HepG2 (cell line): ENCODE data around the gene NCKAP1. TPM values are rescaled to one million over a fixed set of nuclear protein-coding genes. Genes with fewer than 3 reads are reported as not detected.
A peak's percentile ranks its signal among the peaks of the same experiment; 100 is the strongest.

ENCODE experiments used
- HES4 ChIP-seq: sonication (generic); formaldehyde crosslinking; IDR thresholded peaks from 2 replicates; pipeline ENCODE4 v1.9.0; 2021; ENCODE audit warnings: mild to moderate bottlenecking, missing genetic modification reagents, borderline replicate concordance
- HNRNPUL1 ChIP-seq: fragments of 200-400 bp; formaldehyde crosslinking; IDR thresholded peaks from 2 replicates; pipeline ENCODE4 v1.6.1; 2017; ENCODE audit warnings: low read depth, mild to moderate bottlenecking, low read length, moderate library complexity
- KDM5B ChIP-seq: sonication (generic); formaldehyde crosslinking; IDR thresholded peaks from 2 replicates; pipeline ENCODE4 v1.4.0; 2020; ENCODE audit warnings: missing genetic modification reagents, mild to moderate bottlenecking, borderline replicate concordance
- KMT2A ChIP-seq: sonication (generic); formaldehyde crosslinking; IDR thresholded peaks from 2 replicates; pipeline ENCODE4 v1.4.0; 2020; ENCODE audit warnings: missing genetic modification reagents
- MBNL3 ChIP-seq: fragments of 250-450 bp; sonication (Bioruptor Pico); conservative IDR thresholded peaks from 2 replicates; pipeline ENCODE4 v1.8.0; 2022; ENCODE audit warnings: mild to moderate bottlenecking, inconsistent platforms
- RARA ChIP-seq: IDR thresholded peaks from 2 replicates; pipeline ENCODE4 v1.6.1; 2016; ENCODE audit warnings: missing genetic modification reagents, missing compliant biosample characterization
- SMAD1 ChIP-seq: sonication (generic); formaldehyde crosslinking; IDR thresholded peaks from 2 replicates; pipeline ENCODE4 v1.4.0; 2020; ENCODE audit warnings: missing genetic modification reagents, low read depth, mild to moderate bottlenecking, borderline replicate concordance
- TGIF2 ChIP-seq: IDR thresholded peaks from 2 replicates; pipeline ENCODE4 v1.6.1; 2016; ENCODE audit warnings: control low read depth, missing compliant biosample characterization
- WIZ ChIP-seq: sonication (generic); formaldehyde crosslinking; IDR thresholded peaks from 2 replicates; pipeline ENCODE4 v1.5.1; 2020; ENCODE audit warnings: mild to moderate bottlenecking, missing genetic modification reagents
- YEATS4 ChIP-seq: sonication (generic); formaldehyde crosslinking; IDR thresholded peaks from 2 replicates; pipeline ENCODE4 v1.4.0; 2020; ENCODE audit warnings: missing genetic modification reagents, borderline replicate concordance
- ZFP36L2 ChIP-seq: sonication (generic); formaldehyde crosslinking; IDR thresholded peaks from 2 replicates; pipeline ENCODE4 v1.4.0; 2020; ENCODE audit warnings: missing genetic modification reagents
- ZSCAN30 ChIP-seq: sonication (generic); formaldehyde crosslinking; IDR thresholded peaks from 2 replicates; pipeline ENCODE4 v1.5.0; 2020; ENCODE audit warnings: mild to moderate bottlenecking, missing genetic modification reagents
- polyA plus RNA-seq, 8 experiments: library from polyadenylated mRNA; depleted of rRNA in 3 of 8; stranded (reverse) in 7 of 8; unstranded in 1 of 8; fragments of >200 nt; fragmentation: Illumina TruSeq in 4 of 8; extraction: Trizol in 4 of 8; gene quantifications; 2 replicates each; pipeline versions ENCODE4 v1.2.1 to v1.2.3, GENCODE V29; 2011 to 2016; ENCODE audit warnings: low read depth in 4 of 8, missing spikeins in 1 of 8, mixed read lengths in 1 of 8; ENCODE audit not compliant: insufficient read depth in 1 of 8
- total RNA-seq, 5 experiments: library from RNA; depleted of rRNA; stranded (reverse); fragments of >200 nt; fragmentation: Illumina TruSeq; extraction: Trizol; gene quantifications; 2 replicates each; pipeline ENCODE4 v1.2.3, GENCODE V29; 2016; ENCODE audit warnings: low read depth in 1 of 5
- TF ChIP-seq, protein P1 (sequence below): sonication (generic); formaldehyde crosslinking; IDR thresholded peaks from 2 replicates; pipeline ENCODE4 v1.4.0; 2020; ENCODE audit warnings: missing genetic modification reagents, mild to moderate bottlenecking, borderline replicate concordance
- TF ChIP-seq, protein P2 (sequence below): sonication (generic); formaldehyde crosslinking; IDR thresholded peaks from 2 replicates; pipeline ENCODE4 v1.8.1; 2023; ENCODE audit warnings: mild to moderate bottlenecking, moderate library complexity, missing genetic modification reagents
- TF ChIP-seq, protein P3 (sequence below): sonication (generic); formaldehyde crosslinking; IDR thresholded peaks from 2 replicates; pipeline ENCODE4 v1.4.0; 2020; ENCODE audit warnings: missing genetic modification reagents
- TF ChIP-seq, protein P4 (sequence below), 2 experiments: sonication (generic) in 1 of 2; formaldehyde crosslinking in 1 of 2; IDR thresholded peaks; 2 replicates each; pipeline versions ENCODE4 v1.4.0 to v1.6.1; 2018 to 2020; ENCODE audit warnings: missing genetic modification reagents in 2 of 2, borderline replicate concordance in 1 of 2, low read depth in 1 of 2, mild to moderate bottlenecking in 1 of 2, missing biosample characterization in 1 of 2
- TF ChIP-seq, protein P5 (sequence below): sonication (generic); formaldehyde crosslinking; IDR thresholded peaks from 2 replicates; pipeline ENCODE4 v1.5.0; 2020; ENCODE audit warnings: mild to moderate bottlenecking, missing genetic modification reagents

Gene NCKAP1
- total and polyA plus RNA-seq, 2 of the 13 experiments (the other 11 are each of a cell fraction or from before 2014, with no cell fraction given), result 72.1 to 96.3 TPM

DNA sequence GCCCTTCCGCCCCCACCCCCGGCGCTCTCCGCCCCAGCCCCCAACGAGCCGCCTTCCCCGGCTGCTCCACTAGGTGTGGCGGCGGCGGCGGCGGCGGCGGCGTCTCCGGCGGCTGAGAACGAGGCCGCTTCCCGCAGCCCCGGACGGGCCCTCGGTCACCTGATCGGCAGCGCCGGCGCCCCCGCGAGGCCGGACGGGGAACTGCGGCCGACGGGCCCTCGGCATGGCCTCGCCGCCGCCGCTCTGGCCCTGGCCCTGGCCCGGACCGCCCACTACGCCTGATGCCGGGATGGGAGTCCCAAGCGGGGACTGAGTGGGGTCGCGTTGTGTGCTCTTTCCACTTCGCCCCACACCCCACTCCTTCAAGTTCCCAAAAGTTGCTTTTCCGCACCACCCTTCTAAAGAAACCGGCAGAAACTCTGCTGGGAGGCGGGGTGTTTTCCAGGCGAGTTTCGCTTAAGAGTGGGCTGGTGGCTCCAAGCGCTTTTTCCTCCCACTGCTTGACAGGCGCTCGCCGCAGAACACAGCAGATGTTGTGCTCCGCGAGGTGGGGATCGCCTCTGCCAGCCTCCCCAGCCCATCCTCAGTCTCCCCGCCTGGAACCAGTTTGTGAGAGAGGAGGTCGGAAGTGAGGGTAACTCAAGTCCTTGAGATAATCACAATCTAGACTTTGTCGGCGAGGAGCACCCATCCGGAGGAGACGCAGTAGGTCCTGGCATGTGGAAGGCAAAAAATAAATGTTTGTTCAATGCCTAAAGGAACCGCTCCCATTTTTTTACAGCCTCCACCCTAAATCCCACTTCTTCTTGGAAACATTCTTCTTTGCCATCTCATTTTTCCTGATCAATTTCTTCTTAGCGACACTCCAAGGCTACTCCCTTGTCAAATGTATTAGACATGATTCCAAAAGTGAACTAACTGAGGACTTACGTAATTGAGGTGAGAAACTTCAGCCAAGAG is at the start of gene NCKAP1 (continued):
- TF ChIP-seq, protein P1, sequence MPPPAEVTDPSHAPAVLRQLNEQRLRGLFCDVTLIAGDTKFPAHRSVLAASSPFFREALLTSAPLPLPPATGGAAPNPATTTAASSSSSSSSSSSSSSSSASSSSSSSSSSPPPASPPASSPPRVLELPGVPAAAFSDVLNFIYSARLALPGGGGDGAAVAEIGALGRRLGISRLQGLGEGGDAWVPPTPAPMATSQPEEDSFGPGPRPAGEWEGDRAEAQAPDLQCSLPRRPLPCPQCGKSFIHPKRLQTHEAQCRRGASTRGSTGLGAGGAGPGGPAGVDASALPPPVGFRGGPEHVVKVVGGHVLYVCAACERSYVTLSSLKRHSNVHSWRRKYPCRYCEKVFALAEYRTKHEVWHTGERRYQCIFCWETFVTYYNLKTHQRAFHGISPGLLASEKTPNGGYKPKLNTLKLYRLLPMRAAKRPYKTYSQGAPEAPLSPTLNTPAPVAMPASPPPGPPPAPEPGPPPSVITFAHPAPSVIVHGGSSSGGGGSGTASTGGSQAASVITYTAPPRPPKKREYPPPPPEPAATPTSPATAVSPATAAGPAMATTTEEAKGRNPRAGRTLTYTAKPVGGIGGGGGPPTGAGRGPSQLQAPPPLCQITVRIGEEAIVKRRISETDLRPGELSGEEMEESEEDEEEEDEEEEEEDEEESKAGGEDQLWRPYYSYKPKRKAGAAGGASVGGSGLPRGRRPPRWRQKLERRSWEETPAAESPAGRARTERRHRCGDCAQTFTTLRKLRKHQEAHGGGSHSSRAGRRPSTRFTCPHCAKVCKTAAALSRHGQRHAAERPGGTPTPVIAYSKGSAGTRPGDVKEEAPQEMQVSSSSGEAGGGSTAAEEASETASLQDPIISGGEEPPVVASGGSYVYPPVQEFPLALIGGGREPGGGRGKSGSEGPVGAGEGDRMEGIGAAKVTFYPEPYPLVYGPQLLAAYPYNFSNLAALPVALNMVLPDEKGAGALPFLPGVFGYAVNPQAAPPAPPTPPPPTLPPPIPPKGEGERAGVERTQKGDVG (CRISPR knock-in tag), result peak; percentile 43; the same call in 1 of the 2 replicates
- TF ChIP-seq, protein P2, sequence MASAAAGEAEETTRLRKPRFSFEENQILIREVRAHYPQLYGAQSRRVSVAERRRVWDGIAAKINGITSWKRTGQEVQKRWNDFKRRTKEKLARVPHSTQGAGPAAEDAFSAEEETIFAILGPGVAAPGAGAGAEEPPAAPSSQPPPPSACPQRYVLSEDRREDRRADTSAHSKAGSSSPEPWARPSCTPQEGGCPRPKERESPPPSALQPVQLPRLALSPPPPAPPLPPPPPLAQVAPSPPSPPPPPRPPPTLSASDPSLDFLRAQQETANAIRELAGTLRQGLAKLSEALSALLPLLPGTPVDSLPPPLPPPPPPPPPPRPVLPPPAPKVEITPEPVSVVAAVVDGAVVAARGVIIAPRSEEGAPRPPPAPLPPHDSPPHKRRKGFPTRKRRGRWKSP (CRISPR knock-in tag), result no peak
- TF ChIP-seq, protein P3, sequence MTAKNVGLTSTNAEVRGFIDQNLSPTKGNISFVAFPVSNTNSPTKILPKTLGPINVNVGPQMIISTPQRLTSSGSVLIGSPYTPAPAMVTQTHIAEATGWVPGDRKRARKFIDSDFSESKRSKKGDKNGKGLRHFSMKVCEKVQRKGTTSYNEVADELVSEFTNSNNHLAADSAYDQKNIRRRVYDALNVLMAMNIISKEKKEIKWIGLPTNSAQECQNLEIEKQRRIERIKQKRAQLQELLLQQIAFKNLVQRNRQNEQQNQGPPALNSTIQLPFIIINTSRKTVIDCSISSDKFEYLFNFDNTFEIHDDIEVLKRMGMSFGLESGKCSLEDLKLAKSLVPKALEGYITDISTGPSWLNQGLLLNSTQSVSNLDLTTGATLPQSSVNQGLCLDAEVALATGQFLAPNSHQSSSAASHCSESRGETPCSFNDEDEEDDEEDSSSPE, result 0 out of 2 replicates have a peak, but pooled peaks have one; percentile 16
- TF ChIP-seq YEATS4 (CRISPR knock-in tag) (peak; percentile 83), KMT2A (CRISPR knock-in tag) (no peak; the same call in 1 of the 2 replicates), RARA (CRISPR knock-in tag) (peak; percentile 12; the same call in 1 of the 2 replicates), WIZ (CRISPR knock-in tag) (0 out of 2 replicates have a peak, but pooled peaks have one; percentile 63), TGIF2 (CRISPR knock-in tag) (no peak; the same call in none of the 2 replicates), HNRNPUL1 (no peak), ZSCAN30 (CRISPR knock-in tag) (no peak), KDM5B (CRISPR knock-in tag) (no peak; the same call in 1 of the 2 replicates), SMAD1 (CRISPR knock-in tag) (no peak; the same call in 1 of the 2 replicates), HES4 (CRISPR knock-in tag) (no peak), MBNL3 (CRISPR knock-in tag) (no peak), ZFP36L2 (CRISPR knock-in tag) (no peak)
- TF ChIP-seq, protein P4, sequence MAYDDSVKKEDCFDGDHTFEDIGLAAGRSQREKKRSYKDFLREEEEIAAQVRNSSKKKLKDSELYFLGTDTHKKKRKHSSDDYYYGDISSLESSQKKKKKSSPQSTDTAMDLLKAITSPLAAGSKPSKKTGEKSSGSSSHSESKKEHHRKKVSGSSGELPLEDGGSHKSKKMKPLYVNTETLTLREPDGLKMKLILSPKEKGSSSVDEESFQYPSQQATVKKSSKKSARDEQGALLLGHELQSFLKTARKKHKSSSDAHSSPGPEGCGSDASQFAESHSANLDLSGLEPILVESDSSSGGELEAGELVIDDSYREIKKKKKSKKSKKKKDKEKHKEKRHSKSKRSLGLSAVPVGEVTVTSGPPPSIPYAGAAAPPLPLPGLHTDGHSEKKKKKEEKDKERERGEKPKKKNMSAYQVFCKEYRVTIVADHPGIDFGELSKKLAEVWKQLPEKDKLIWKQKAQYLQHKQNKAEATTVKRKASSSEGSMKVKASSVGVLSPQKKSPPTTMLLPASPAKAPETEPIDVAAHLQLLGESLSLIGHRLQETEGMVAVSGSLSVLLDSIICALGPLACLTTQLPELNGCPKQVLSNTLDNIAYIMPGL (CRISPR knock-in tag; IDR thresholded peaks at IDR 0.05; ENCODE audit: borderline replicate concordance in 1 of 2, low read depth in 1 of 2), result peak; percentile 84 to 96
- TF ChIP-seq, protein P5, sequence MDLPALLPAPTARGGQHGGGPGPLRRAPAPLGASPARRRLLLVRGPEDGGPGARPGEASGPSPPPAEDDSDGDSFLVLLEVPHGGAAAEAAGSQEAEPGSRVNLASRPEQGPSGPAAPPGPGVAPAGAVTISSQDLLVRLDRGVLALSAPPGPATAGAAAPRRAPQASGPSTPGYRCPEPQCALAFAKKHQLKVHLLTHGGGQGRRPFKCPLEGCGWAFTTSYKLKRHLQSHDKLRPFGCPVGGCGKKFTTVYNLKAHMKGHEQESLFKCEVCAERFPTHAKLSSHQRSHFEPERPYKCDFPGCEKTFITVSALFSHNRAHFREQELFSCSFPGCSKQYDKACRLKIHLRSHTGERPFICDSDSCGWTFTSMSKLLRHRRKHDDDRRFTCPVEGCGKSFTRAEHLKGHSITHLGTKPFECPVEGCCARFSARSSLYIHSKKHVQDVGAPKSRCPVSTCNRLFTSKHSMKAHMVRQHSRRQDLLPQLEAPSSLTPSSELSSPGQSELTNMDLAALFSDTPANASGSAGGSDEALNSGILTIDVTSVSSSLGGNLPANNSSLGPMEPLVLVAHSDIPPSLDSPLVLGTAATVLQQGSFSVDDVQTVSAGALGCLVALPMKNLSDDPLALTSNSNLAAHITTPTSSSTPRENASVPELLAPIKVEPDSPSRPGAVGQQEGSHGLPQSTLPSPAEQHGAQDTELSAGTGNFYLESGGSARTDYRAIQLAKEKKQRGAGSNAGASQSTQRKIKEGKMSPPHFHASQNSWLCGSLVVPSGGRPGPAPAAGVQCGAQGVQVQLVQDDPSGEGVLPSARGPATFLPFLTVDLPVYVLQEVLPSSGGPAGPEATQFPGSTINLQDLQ, result no peak
